Measurements from ENCODE around the gene BTBD3. TPM values are rescaled to one million over a fixed set of nuclear protein-coding genes. Genes with fewer than 3 reads are reported as not detected.
A peak's percentile ranks its signal among the peaks of the same experiment; 100 is the strongest.

The BTBD3 gene
- total and polyA plus RNA-seq, 2 donors (not counting 1 experiment from before 2014, with no cell fraction given) = 1.5 to 2.1 TPM

- no peak for ATAC-seq (ENCODE audit: low read depth)
- H3K27me3 Mint-ChIP-seq = no peaks in the 10 kb centered on the region
- intact Hi-C loops (cut with micrococcal nuclease) = no loop called here
- Histone ChIP-seq H3K4me1 (ENCODE audit: control insufficient read depth in 2 of 2, insufficient read depth in 2 of 2, low read length in 2 of 2) (peaks cover 0 to under 1% of the 10 kb centered on the region in 2 donors), H4K20me1 (ENCODE audit: control insufficient read depth, insufficient read depth, low read length, poor library complexity, severe bottlenecking) (no peaks in the 10 kb centered on the region), H3K27me3 (replicated peaks in 1 of 4; ENCODE audit: control extremely low read depth in 1 of 4, control insufficient read depth in 3 of 4, insufficient read depth in 4 of 4, low read length in 3 of 4) (no peaks in the 10 kb centered on the region), H3K4me3 (ENCODE audit: control extremely low read depth in 1 of 5, extremely low read depth in 1 of 5, insufficient read depth in 1 of 5, low read depth in 2 of 5, low read length in 4 of 5) (no peak overlapping the region), H3K36me3 (replicated peaks in 1 of 2; ENCODE audit: control extremely low read depth in 1 of 2, control insufficient read depth in 1 of 2, extremely low read depth in 1 of 2, insufficient read depth in 2 of 2, low read length in 1 of 2) (no peaks in the 10 kb centered on the region), H3K9ac (ENCODE audit: low read length) (no peak overlapping the region), H3K4me2 (replicated peaks; ENCODE audit: low read depth, low read length, poor library complexity, severe bottlenecking) (no peak overlapping the region), H3K27ac (ENCODE audit: low read length in 2 of 2) (no peak overlapping the region), H3K9me3 (ENCODE audit: control extremely low read depth in 1 of 3, control insufficient read depth in 2 of 3, insufficient read depth in 1 of 3, low read length in 2 of 3) (no peaks in the 10 kb centered on the region), H3K79me2 (ENCODE audit: control insufficient read depth, insufficient read depth, low read length) (no peaks in the 10 kb centered on the region), H2AFZ (ENCODE audit: insufficient read depth, low read depth, low read length, poor library complexity, severe bottlenecking) (no peak overlapping the region)
- WGBS (ENCODE audit: insufficient coverage) = no CpG with 5 or more reads among the region's 4 CpGs
- TF ChIP-seq EZH2 (IDR thresholded peaks at IDR 0.05; ENCODE audit: borderline replicate concordance, insufficient read depth, low read depth, low read length, poor library complexity, severe bottlenecking) = no peak
- TF ChIP-seq CTCF (IDR thresholded peaks at IDR 0.05) = no peak
- H3K27ac Mint-ChIP-seq = no peak overlapping the region
- ChIA-PET POLR2A (no interaction called here), CTCF (no interaction called here)
- no peak for DNase-seq
- H3K4me3 Mint-ChIP-seq = no peak overlapping the region
- H3K9me3 Mint-ChIP-seq (ENCODE audit: insufficient read depth) = no peaks in the 10 kb centered on the region
- H3K4me1 Mint-ChIP-seq = peaks cover 2% of the 10 kb centered on the region
Observed at GRCh38 chr20:11912659-11913415, 4.9 kb upstream of the BTBD3 start.

GRCh38 chr20:11918391-11918845 lies 725 bp downstream of the BTBD3 start:
- no peaks in the 10 kb centered on the region for H3K9me3 Mint-ChIP-seq (ENCODE audit: insufficient read depth)
- TF ChIP-seq EZH2 (IDR thresholded peaks at IDR 0.05; ENCODE audit: borderline replicate concordance, insufficient read depth, low read depth, low read length, poor library complexity, severe bottlenecking) = no peak
- H3K27me3 ChIP-seq (replicated peaks in 1 of 4; ENCODE audit: control extremely low read depth in 1 of 4, control insufficient read depth in 3 of 4, insufficient read depth in 4 of 4, low read length in 3 of 4) = no peaks in the 10 kb centered on the region
- peak overlapping the region in 3 of 5 experiments; percentile 23 to 27 (median 24) for H3K4me3 ChIP-seq (ENCODE audit: control extremely low read depth in 1 of 5, extremely low read depth in 1 of 5, insufficient read depth in 1 of 5, low read depth in 2 of 5, low read length in 4 of 5)
- intact Hi-C loops (cut with micrococcal nuclease) = no loop called here
- no peak for DNase-seq
- no peak overlapping the region for H3K27ac Mint-ChIP-seq
- no peak for ATAC-seq (ENCODE audit: low read depth)
- peak overlapping the region; percentile 29 for H3K9ac ChIP-seq (ENCODE audit: low read length)
- ChIA-PET CTCF (interaction anchor here (0.6 kb wide), 1 partner anchor 15 kb away, joined by 3 read pairs; no protein-coding TSS in a partner anchor), POLR2A (no interaction called here)
- peaks cover 0 to 3% (median 0%) of the 10 kb centered on the region in 3 donors for H3K9me3 ChIP-seq (ENCODE audit: control extremely low read depth in 1 of 3, control insufficient read depth in 2 of 3, insufficient read depth in 1 of 3, low read length in 2 of 3)
- no peaks in the 10 kb centered on the region for H3K27me3 Mint-ChIP-seq
- WGBS (ENCODE audit: insufficient coverage) = no CpG with 5 or more reads among the region's 5 CpGs
- peak overlapping the region; percentile 61 for H3K4me2 ChIP-seq (replicated peaks; ENCODE audit: low read depth, low read length, poor library complexity, severe bottlenecking)
- H3K4me3 Mint-ChIP-seq = peak overlapping the region; percentile 25
- no peak overlapping the region for H3K27ac ChIP-seq (ENCODE audit: low read length in 2 of 2)
- peaks cover 12% of the 10 kb centered on the region for H3K4me1 Mint-ChIP-seq
- no peaks in the 10 kb centered on the region for H3K36me3 ChIP-seq (replicated peaks in 1 of 2; ENCODE audit: control extremely low read depth in 1 of 2, control insufficient read depth in 1 of 2, extremely low read depth in 1 of 2, insufficient read depth in 2 of 2, low read length in 1 of 2)
- no peaks in the 10 kb centered on the region for H3K79me2 ChIP-seq (ENCODE audit: control insufficient read depth, insufficient read depth, low read length)
- peak overlapping the region; percentile 41 for H2AFZ ChIP-seq (ENCODE audit: insufficient read depth, low read depth, low read length, poor library complexity, severe bottlenecking)
- H4K20me1 ChIP-seq (ENCODE audit: control insufficient read depth, insufficient read depth, low read length, poor library complexity, severe bottlenecking) = no peaks in the 10 kb centered on the region
- peaks cover 5 to 8% of the 10 kb centered on the region in 2 donors for H3K4me1 ChIP-seq (ENCODE audit: control insufficient read depth in 2 of 2, insufficient read depth in 2 of 2, low read length in 2 of 2)
